ENCODE measurements around the gene AMPD2.
"Not testable (repeated sequence)": the region's sequence is repeated elsewhere in the genome, so short reads cannot be mapped to it uniquely, and the experiment has no call there.

The AMPD2 gene

GRCh38 chr1:109653306-109653705, 33.7 kb downstream of the AMPD2 start:
- no peak for DNase-seq

GRCh38 chr1:109654519-109654918, 34.9 kb downstream of the AMPD2 start:
- no peak for DNase-seq

GRCh38 chr1:109655615-109656519, 36.2 kb downstream of the AMPD2 start, which contains the start of gene GSTM4:
Gene GSTM4 (plus strand): TSS chr1:109656099. CDS start chr1:109656390, 291 bp downstream.
- DNase-seq = peak; percentile 5

GRCh38 chr1:109657395-109657794, 37.8 kb downstream of the AMPD2 start:
- no peak for DNase-seq

GRCh38 chr1:109657970-109658369, 38.3 kb downstream of the AMPD2 start:
- no peak for DNase-seq

- DNase-seq = no peak
Measured at GRCh38 chr1:109658533-109659042, 39.0 kb downstream of the AMPD2 start.

GRCh38 chr1:109659145-109659544, 39.5 kb downstream of the AMPD2 start:
- DNase-seq = no peak

GRCh38 chr1:109659997-109660690, 40.5 kb downstream of the AMPD2 start:
- no peak for DNase-seq

GRCh38 chr1:109660691-109661026, 41.0 kb downstream of the AMPD2 start:
- not testable (repeated sequence) for DNase-seq

GRCh38 chr1:109661391-109661790, 41.8 kb downstream of the AMPD2 start:
- no peak for DNase-seq

- DNase-seq = no peak
Measured at GRCh38 chr1:109664671-109665070, 45.0 kb downstream of the AMPD2 start.

GRCh38 chr1:109667452-109668122, 48.0 kb downstream of the AMPD2 start, which contains the start of gene GSTM2:
Gene GSTM2 (plus strand): TSS chr1:109668057. CDS start chr1:109668116, 59 bp downstream.
- peak; percentile 33 for DNase-seq

- DNase-seq = no peak
Measured at GRCh38 chr1:109668123-109668775, 48.6 kb downstream of the AMPD2 start.

- DNase-seq = no peak
Measured at GRCh38 chr1:109669246-109669948, 49.8 kb downstream of the AMPD2 start.

- DNase-seq = not testable (repeated sequence)
Measured at GRCh38 chr1:109669949-109670302, 50.3 kb downstream of the AMPD2 start.

- DNase-seq = no peak
Measured at GRCh38 chr1:109671067-109671466, 51.4 kb downstream of the AMPD2 start.

- not testable (repeated sequence) for DNase-seq
Measured at GRCh38 chr1:109673861-109674260, 54.2 kb downstream of the AMPD2 start.

GRCh38 chr1:109676683-109677381, 57.2 kb downstream of the AMPD2 start:
- not testable (repeated sequence) for DNase-seq

GRCh38 chr1:109677459-109677858, 57.8 kb downstream of the AMPD2 start:
- DNase-seq = no peak

- DNase-seq = not testable (repeated sequence)
Measured at GRCh38 chr1:109678637-109679036, 59.0 kb downstream of the AMPD2 start.

Data from GOT3 (cell line).